H9 (cell line): ENCODE results near the gene CLPTM1L. TPM values are rescaled to one million over a fixed set of nuclear protein-coding genes. Genes with fewer than 3 reads are reported as not detected.

Experiments
- DNase-seq: peaks from one replicate; pipeline ENCODE4 v3.0.0-alpha.2; 2017
- H2AFZ ChIP-seq: one replicate; pipeline ENCODE4 v1.6.1; 2013; ENCODE audit warnings: mild to moderate bottlenecking, low read length, control low read depth, moderate library complexity
- H2AK5ac ChIP-seq: 2 replicates; pipeline ENCODE4 v1.6.1; 2013; ENCODE audit warnings: low read length, control low read depth, mixed read lengths; ENCODE audit not compliant: insufficient read length
- H2BK120ac ChIP-seq: one replicate; pipeline ENCODE4 v1.6.1; 2013; ENCODE audit warnings: low read depth, mild to moderate bottlenecking, low read length, control low read depth, inconsistent platforms; ENCODE audit not compliant: poor library complexity, severe bottlenecking
- H2BK12ac ChIP-seq: 2 replicates; pipeline ENCODE4 v1.6.1; 2013; ENCODE audit warnings: low read length, control low read depth, mixed read lengths, low read depth; ENCODE audit not compliant: insufficient read length
- H2BK15ac ChIP-seq: 2 replicates; pipeline ENCODE4 v1.6.1; 2013; ENCODE audit warnings: low read depth, low read length, control low read depth
- H2BK20ac ChIP-seq: one replicate; pipeline ENCODE4 v1.6.1; 2013; ENCODE audit warnings: low read depth, mild to moderate bottlenecking, low read length, control low read depth, inconsistent platforms; ENCODE audit not compliant: poor library complexity, severe bottlenecking
- H2BK5ac ChIP-seq: 2 replicates; pipeline ENCODE4 v1.6.1; 2013; ENCODE audit warnings: low read length, control low read depth, mixed read lengths; ENCODE audit not compliant: insufficient read length
- H3K14ac ChIP-seq: 2 replicates; pipeline ENCODE4 v1.6.1; 2013; ENCODE audit warnings: low read length, control low read depth; ENCODE audit not compliant: insufficient read depth
- H3K18ac ChIP-seq: 2 replicates; pipeline ENCODE4 v1.6.1; 2013; ENCODE audit warnings: low read depth, mild to moderate bottlenecking, mixed read lengths, low read length, control low read depth; ENCODE audit not compliant: insufficient read length
- H3K23ac ChIP-seq: 2 replicates; pipeline ENCODE4 v1.6.1; 2013; ENCODE audit warnings: low read length, control low read depth, mixed read lengths, low read depth; ENCODE audit not compliant: insufficient read length
- H3K23me2 ChIP-seq: 2 replicates; pipeline ENCODE4 v1.6.1; 2013; ENCODE audit warnings: low read depth, mild to moderate bottlenecking, mixed read lengths, low read length, control low read depth; ENCODE audit not compliant: insufficient read length, poor library complexity, severe bottlenecking
- H3K27ac ChIP-seq: 2 replicates; pipeline ENCODE4 v1.5.1; 2013; ENCODE audit warnings: low read length, control low read depth, mixed read lengths, low read depth; ENCODE audit not compliant: insufficient read length
- H3K27me3 ChIP-seq: 2 replicates; pipeline ENCODE4 v1.6.1; 2013; ENCODE audit warnings: low read length, control low read depth, inconsistent platforms; ENCODE audit not compliant: insufficient read depth
- H3K4ac ChIP-seq: 2 replicates; pipeline ENCODE4 v1.6.1; 2013; ENCODE audit warnings: low read depth, mild to moderate bottlenecking, control low read depth, inconsistent platforms, low read length, moderate library complexity
- H3K4me1 ChIP-seq: 2 replicates; pipeline ENCODE4 v1.6.1; 2013; ENCODE audit warnings: low read length, control low read depth, inconsistent platforms; ENCODE audit not compliant: insufficient read depth
- H3K4me2 ChIP-seq: 2 replicates; pipeline ENCODE4 v1.6.1; 2013; ENCODE audit warnings: low read length, control low read depth, mixed read lengths; ENCODE audit not compliant: insufficient read length, insufficient read depth
- H3K56ac ChIP-seq: 2 replicates; pipeline ENCODE4 v1.6.1; 2013; ENCODE audit warnings: low read depth, mild to moderate bottlenecking, mixed read lengths, low read length, control low read depth; ENCODE audit not compliant: insufficient read length
- H3K79me1 ChIP-seq: 2 replicates; pipeline ENCODE4 v1.6.1; 2013; ENCODE audit warnings: low read depth, mild to moderate bottlenecking, moderate library complexity, low read length, control low read depth, inconsistent platforms; ENCODE audit not compliant: insufficient read depth, poor library complexity, severe bottlenecking
- H3K79me2 ChIP-seq: 2 replicates; pipeline ENCODE4 v1.6.1; 2013; ENCODE audit warnings: low read length, control low read depth, inconsistent platforms; ENCODE audit not compliant: insufficient read depth
- H3K9ac ChIP-seq: 2 replicates; pipeline ENCODE4 v1.6.1; 2013; ENCODE audit warnings: low read length, control low read depth, mixed read lengths; ENCODE audit not compliant: insufficient read length; ENCODE audit errors: extremely low read depth
- H3K9me3 ChIP-seq: one replicate; pipeline ENCODE4 v1.6.1; 2013; ENCODE audit warnings: low read depth, low read length, inconsistent platforms; ENCODE audit not compliant: control insufficient read depth
- H3T11ph ChIP-seq: one replicate; pipeline ENCODE4 v1.6.1; 2013; ENCODE audit warnings: mild to moderate bottlenecking, low read length, control low read depth, inconsistent platforms
- H4K20me1 ChIP-seq: one replicate; pipeline ENCODE4 v1.6.1; 2013; ENCODE audit not compliant: control insufficient read depth, insufficient read length, insufficient read depth
- H4K5ac ChIP-seq: 2 replicates; pipeline ENCODE4 v1.6.1; 2013; ENCODE audit warnings: low read depth, mild to moderate bottlenecking, mixed read lengths, low read length, control low read depth; ENCODE audit not compliant: insufficient read length
- H4K8ac ChIP-seq: replicated peaks from 2 replicates; pipeline ENCODE4 v1.6.1; 2013; ENCODE audit warnings: low read length, control low read depth, mixed read lengths, low read depth; ENCODE audit not compliant: insufficient read length
- H4K91ac ChIP-seq: 2 replicates; pipeline ENCODE4 v1.6.1; 2013; ENCODE audit warnings: low read depth, mild to moderate bottlenecking, moderate library complexity, mixed read lengths, low read length, control low read depth; ENCODE audit not compliant: insufficient read length
- H3K27ac Mint-ChIP-seq, 3 experiments: 2 replicates in 2 of 3; 3 replicates in 1 of 3; pipeline ENCODE4 v1.8.0; 2020 to 2021; ENCODE audit warnings: mixed read lengths in 3 of 3, mild to moderate bottlenecking in 1 of 3, moderate library complexity in 1 of 3
- H3K27me3 Mint-ChIP-seq: 2 replicates; pipeline ENCODE4 v1.8.0; 2021; ENCODE audit warnings: low read depth, mild to moderate bottlenecking, moderate library complexity, mixed read lengths
- H3K36me3 Mint-ChIP-seq, 3 experiments: 2 replicates in 2 of 3; 3 replicates in 1 of 3; pipeline ENCODE4 v1.8.0; 2020 to 2021; ENCODE audit warnings: low read depth in 3 of 3, mixed read lengths in 3 of 3; ENCODE audit not compliant: insufficient read depth in 1 of 3
- H3K4me1 Mint-ChIP-seq, 2 experiments: 2 replicates each; pipeline ENCODE4 v1.8.0; 2020; ENCODE audit warnings: mixed read lengths in 2 of 2
- H3K4me3 Mint-ChIP-seq, 2 experiments: 2 replicates in 1 of 2; 3 replicates in 1 of 2; pipeline ENCODE4 v1.8.0; 2020 to 2021; ENCODE audit warnings: mild to moderate bottlenecking in 2 of 2, mixed read lengths in 2 of 2, moderate library complexity in 1 of 2
- H3K9me3 Mint-ChIP-seq, 2 experiments: 2 replicates in 1 of 2; 3 replicates in 1 of 2; pipeline ENCODE4 v1.8.0; 2020; ENCODE audit warnings: mild to moderate bottlenecking in 2 of 2, mixed read lengths in 2 of 2, moderate library complexity in 1 of 2
- WGBS: extraction: QIAGEN DNeasy Blood & Tissue Kit; methylation state at CpG from one replicate; pipeline ENCODE4 v1.1.7; 2013; ENCODE audit warnings: missing lambda C conversion rate, low lambda C conversion rate, mixed read lengths; ENCODE audit not compliant: insufficient read length; ENCODE audit errors: extremely low coverage; 5-methylcytosine and 5-hydroxymethylcytosine counted together
- total RNA-seq: library from RNA; stranded (reverse); gene quantifications from 2 replicates; pipeline ENCODE4 v1.2.1, GENCODE V29; 2021
- TF ChIP-seq, protein P1 (sequence below): fragments of 200-600 bp; sonication (generic); conservative IDR thresholded peaks from 3 replicates; pipeline ENCODE4 v1.8.0; 2021; ENCODE audit warnings: antibody characterized with exemption, mild to moderate bottlenecking

Gene CLPTM1L
- total RNA-seq, 1 experiment from 2014 or later, result 108 TPM

GRCh38 chr5:1318659-1319251 lies 26.1 kb downstream of the CLPTM1L start:
- H4K91ac ChIP-seq, result no peak overlapping the region
- no peak overlapping the region for H3K18ac ChIP-seq
- H3K4me1 Mint-ChIP-seq, result peaks cover 21 to 29% of the 10 kb centered on the region in 2 experiments
- no peak overlapping the region for H3K9ac ChIP-seq
- no peaks in the 10 kb centered on the region for H3K9me3 Mint-ChIP-seq
- no peak overlapping the region for H2BK12ac ChIP-seq
- H2BK15ac ChIP-seq, result no peak overlapping the region
- no peak overlapping the region for H2BK20ac ChIP-seq
- no peak overlapping the region for H3K27ac ChIP-seq
- TF ChIP-seq, protein P1, sequence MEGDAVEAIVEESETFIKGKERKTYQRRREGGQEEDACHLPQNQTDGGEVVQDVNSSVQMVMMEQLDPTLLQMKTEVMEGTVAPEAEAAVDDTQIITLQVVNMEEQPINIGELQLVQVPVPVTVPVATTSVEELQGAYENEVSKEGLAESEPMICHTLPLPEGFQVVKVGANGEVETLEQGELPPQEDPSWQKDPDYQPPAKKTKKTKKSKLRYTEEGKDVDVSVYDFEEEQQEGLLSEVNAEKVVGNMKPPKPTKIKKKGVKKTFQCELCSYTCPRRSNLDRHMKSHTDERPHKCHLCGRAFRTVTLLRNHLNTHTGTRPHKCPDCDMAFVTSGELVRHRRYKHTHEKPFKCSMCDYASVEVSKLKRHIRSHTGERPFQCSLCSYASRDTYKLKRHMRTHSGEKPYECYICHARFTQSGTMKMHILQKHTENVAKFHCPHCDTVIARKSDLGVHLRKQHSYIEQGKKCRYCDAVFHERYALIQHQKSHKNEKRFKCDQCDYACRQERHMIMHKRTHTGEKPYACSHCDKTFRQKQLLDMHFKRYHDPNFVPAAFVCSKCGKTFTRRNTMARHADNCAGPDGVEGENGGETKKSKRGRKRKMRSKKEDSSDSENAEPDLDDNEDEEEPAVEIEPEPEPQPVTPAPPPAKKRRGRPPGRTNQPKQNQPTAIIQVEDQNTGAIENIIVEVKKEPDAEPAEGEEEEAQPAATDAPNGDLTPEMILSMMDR, result no peak
- no peak overlapping the region for H3T11ph ChIP-seq
- DNase-seq, result peak; percentile 18
- WGBS, result no CpG with 5 or more reads among the region's 29 CpGs
- no peaks in the 10 kb centered on the region for H3K27me3 Mint-ChIP-seq
- no peaks in the 10 kb centered on the region for H3K79me1 ChIP-seq
- H3K36me3 Mint-ChIP-seq, result peaks cover 21 to 59% (median 50%) of the 10 kb centered on the region in 3 experiments; a peak in 6 of 7 replicates
- no peak overlapping the region for H3K14ac ChIP-seq
- H3K4me2 ChIP-seq, result no peak overlapping the region
- no peaks in the 10 kb centered on the region for H3K79me2 ChIP-seq
- H4K20me1 ChIP-seq, result no peaks in the 10 kb centered on the region
- H3K9me3 ChIP-seq, result no peaks in the 10 kb centered on the region
- no peak overlapping the region for H4K5ac ChIP-seq
- no peak overlapping the region for H4K8ac ChIP-seq
- no peak overlapping the region for H3K23ac ChIP-seq
- H2BK5ac ChIP-seq, result no peak overlapping the region
- H2BK120ac ChIP-seq, result no peak overlapping the region
- H3K4me3 Mint-ChIP-seq, result no peak overlapping the region
- no peaks in the 10 kb centered on the region for H3K23me2 ChIP-seq
- H2AK5ac ChIP-seq, result no peak overlapping the region
- H3K27me3 ChIP-seq, result no peaks in the 10 kb centered on the region
- no peak overlapping the region for H3K4ac ChIP-seq
- no peak overlapping the region for H2AFZ ChIP-seq
- H3K27ac Mint-ChIP-seq, result peak overlapping the region in 2 of 3 experiments; percentile 20 to 57; a peak in 1 of 7 replicates
- H3K4me1 ChIP-seq, result peaks cover 2% of the 10 kb centered on the region; the same call in 1 of the 2 replicates
- no peak overlapping the region for H3K56ac ChIP-seq
